Heart left ventricle (tissue), 13 donors: ENCODE measurements around the gene SCN4B.

ENCODE experiments used
- POLR2A ChIP-seq, 2 donors: fragments of 450-650 bp; IDR thresholded peaks; one replicate each; pipeline ENCODE4 v1.6.1; 2017; ENCODE audit warnings: antibody characterized with exemption in 2 of 2, mild to moderate bottlenecking in 2 of 2, moderate library complexity in 2 of 2
- TF ChIP-seq, protein P1 (sequence below), 12 donors: fragments of 200-600 bp; sonication (generic) in 4 of 12; IDR thresholded peaks; one replicate each; pipeline versions ENCODE4 v1.5.0 to v1.8.0; 2018 to 2022; ENCODE audit warnings: antibody characterized with exemption in 12 of 12, mild to moderate bottlenecking in 5 of 12
- donor health status: ischemic (EF 13 %, LVEDD 7.1; RV severe dilation, severe dysfunction).
- donor health status: DM: no; HTN: yes; CAD: no.
- donor health status: DM: no; HTN: no; CAD: no.
- donor health status: ischemic (EF 25% LVEDD 6.9; RV normal size, moderate dysfunction).
- donor health status: ischemic (EF 25% LVEDD 5.7; RV mildly dilated, moderate dysfunction).
- donor health status: ischemic (EF 35%, LVEDD 5.7; RV mildly dilated, moderate dysfunction).
- donor health status: nonischemic (EF 11% LVEDD 7.7; RV severe dilation, severe dysfunction).
- donor health status: DM: yes; HTN: yes; CAD: no.
- donor health status: PGD.
- donor health status: ischemic (EF 29% LVEDD 5.4; RV normal size, mild dysfunction).
- donor health status: nonischemic (EF 23%, LVEDD 6.1; RV moderate dilation, normal function).

DNA sequence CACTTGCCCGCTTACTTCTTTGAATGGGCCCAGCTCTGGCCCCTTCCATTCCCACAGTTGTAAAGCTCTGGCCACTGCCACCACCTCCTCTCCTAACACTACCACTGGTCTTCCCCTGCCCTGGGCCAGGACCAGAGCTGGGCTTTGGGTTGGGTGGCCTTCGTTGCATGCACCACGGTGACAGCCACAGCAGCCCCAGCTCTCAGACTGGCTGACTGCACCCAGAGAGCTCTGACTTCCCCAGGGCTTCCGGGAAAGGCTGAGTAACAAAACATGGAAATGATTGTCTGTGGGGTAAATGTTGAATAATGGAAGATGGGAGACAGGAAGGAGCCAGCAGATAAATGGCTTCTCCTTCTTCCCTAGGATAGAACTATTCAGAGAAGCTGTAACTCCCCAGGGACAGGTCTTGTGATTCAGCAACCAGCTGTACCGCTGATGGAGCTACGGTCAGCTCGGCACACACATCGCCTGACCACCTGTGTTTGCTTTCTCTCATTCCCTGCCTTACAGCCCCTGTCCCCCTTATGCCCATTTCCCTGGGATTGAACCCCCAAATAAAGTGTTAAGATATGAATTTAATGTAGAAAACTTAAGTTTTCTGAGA is 27.6 kb downstream of the SCN4B start:
- TF ChIP-seq, protein P1, sequence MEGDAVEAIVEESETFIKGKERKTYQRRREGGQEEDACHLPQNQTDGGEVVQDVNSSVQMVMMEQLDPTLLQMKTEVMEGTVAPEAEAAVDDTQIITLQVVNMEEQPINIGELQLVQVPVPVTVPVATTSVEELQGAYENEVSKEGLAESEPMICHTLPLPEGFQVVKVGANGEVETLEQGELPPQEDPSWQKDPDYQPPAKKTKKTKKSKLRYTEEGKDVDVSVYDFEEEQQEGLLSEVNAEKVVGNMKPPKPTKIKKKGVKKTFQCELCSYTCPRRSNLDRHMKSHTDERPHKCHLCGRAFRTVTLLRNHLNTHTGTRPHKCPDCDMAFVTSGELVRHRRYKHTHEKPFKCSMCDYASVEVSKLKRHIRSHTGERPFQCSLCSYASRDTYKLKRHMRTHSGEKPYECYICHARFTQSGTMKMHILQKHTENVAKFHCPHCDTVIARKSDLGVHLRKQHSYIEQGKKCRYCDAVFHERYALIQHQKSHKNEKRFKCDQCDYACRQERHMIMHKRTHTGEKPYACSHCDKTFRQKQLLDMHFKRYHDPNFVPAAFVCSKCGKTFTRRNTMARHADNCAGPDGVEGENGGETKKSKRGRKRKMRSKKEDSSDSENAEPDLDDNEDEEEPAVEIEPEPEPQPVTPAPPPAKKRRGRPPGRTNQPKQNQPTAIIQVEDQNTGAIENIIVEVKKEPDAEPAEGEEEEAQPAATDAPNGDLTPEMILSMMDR (IDR thresholded peaks at IDR 0.05), result no peak
- no peak for TF ChIP-seq POLR2A (IDR thresholded peaks at IDR 0.05)
